ENCODE measurements around the gene GTPBP3.

The GTPBP3 gene

GRCh38 chr19:17302391-17303166 lies 34.8 kb upstream of the GTPBP3 start:
- WGBS, 2 experiments (ENCODE audit: insufficient coverage in 2 of 2), result 28 to 32% methylated on average over 21 to 29 of the region's 29 CpGs
- Histone ChIP-seq H3K9me3 (ENCODE audit: control insufficient read depth, low read length) (peaks cover 6% of the 10 kb centered on the region), H3K4me3 (ENCODE audit: extremely low read depth, insufficient read depth, low read length, poor library complexity, severe bottlenecking) (peak overlapping the region; percentile 50), H3K27ac (ENCODE audit: low read depth, low read length, severe bottlenecking) (no peak overlapping the region), H3K4me1 (ENCODE audit: control insufficient read depth, insufficient read depth, low read length, poor library complexity, severe bottlenecking) (peaks cover 6% of the 10 kb centered on the region), H3K36me3 (ENCODE audit: control insufficient read depth, insufficient read depth, low read length) (peaks cover 20% of the 10 kb centered on the region)

- no peak within 1 kb of the TSS for H3K27ac ChIP-seq (ENCODE audit: low read depth, low read length, severe bottlenecking)
- peak within 1 kb of the TSS; percentile 50 for H3K4me3 ChIP-seq (ENCODE audit: extremely low read depth, insufficient read depth, low read length, poor library complexity, severe bottlenecking)
- H3K9me3 ChIP-seq (ENCODE audit: control insufficient read depth, low read length), result peaks cover 2% of the 10 kb centered on the region
- H3K4me1 ChIP-seq (ENCODE audit: control insufficient read depth, insufficient read depth, low read length, poor library complexity, severe bottlenecking), result peaks cover 6% of the 10 kb centered on the region
- H3K36me3 ChIP-seq (ENCODE audit: control insufficient read depth, insufficient read depth, low read length), result peaks cover 15% of the 10 kb centered on the region
- 3 to 7% methylated on average over 42 to 52 of the region's 52 CpGs for WGBS, 2 experiments (ENCODE audit: insufficient coverage in 2 of 2)
Measured at GRCh38 chr19:17303167-17303939, 34.0 kb upstream of the GTPBP3 start, which contains the start of gene ABHD8. Gene ABHD8 (minus strand): TSS chr19:17303425. CDS start chr19:17301616, 1,809 bp downstream.

- Histone ChIP-seq H3K4me1 (ENCODE audit: control insufficient read depth, insufficient read depth, low read length, poor library complexity, severe bottlenecking) (peaks cover 7% of the 10 kb centered on the region), H3K9me3 (ENCODE audit: control insufficient read depth, low read length) (no peaks in the 10 kb centered on the region), H3K36me3 (ENCODE audit: control insufficient read depth, insufficient read depth, low read length) (peaks cover 9% of the 10 kb centered on the region), H3K4me3 (ENCODE audit: extremely low read depth, insufficient read depth, low read length, poor library complexity, severe bottlenecking) (no peak overlapping the region), H3K27ac (ENCODE audit: low read depth, low read length, severe bottlenecking) (no peak overlapping the region)
- 80 to 93% methylated on average over 9 to 10 of the region's 12 CpGs for WGBS, 2 experiments (ENCODE audit: insufficient coverage in 2 of 2)
Measured at GRCh38 chr19:17303940-17304267, 33.4 kb upstream of the GTPBP3 start.

GRCh38 chr19:17304386-17305215 lies 32.8 kb upstream of the GTPBP3 start:
- no peak overlapping the region for H3K27ac ChIP-seq (ENCODE audit: low read depth, low read length, severe bottlenecking)

GRCh38 chr19:17305216-17305516 lies 32.2 kb upstream of the GTPBP3 start:
- 10 to 17% methylated on average over 7 of the region's 7 CpGs for WGBS, 2 experiments (ENCODE audit: insufficient coverage in 2 of 2)
- peak overlapping the region; percentile 76 for H3K4me3 ChIP-seq (ENCODE audit: extremely low read depth, insufficient read depth, low read length, poor library complexity, severe bottlenecking)
- no peak overlapping the region for H3K27ac ChIP-seq (ENCODE audit: low read depth, low read length, severe bottlenecking)
- no peaks in the 10 kb centered on the region for H3K9me3 ChIP-seq (ENCODE audit: control insufficient read depth, low read length)
- peaks cover 8% of the 10 kb centered on the region for H3K36me3 ChIP-seq (ENCODE audit: control insufficient read depth, insufficient read depth, low read length)
- peaks cover 9% of the 10 kb centered on the region for H3K4me1 ChIP-seq (ENCODE audit: control insufficient read depth, insufficient read depth, low read length, poor library complexity, severe bottlenecking)

More at GRCh38 chr19:17304386-17305215, 32.8 kb upstream of the GTPBP3 start:
- H3K36me3 ChIP-seq (ENCODE audit: control insufficient read depth, insufficient read depth, low read length), result peaks cover 8% of the 10 kb centered on the region
- WGBS, 2 experiments (ENCODE audit: insufficient coverage in 2 of 2), result 87 to 90% methylated on average over 7 to 10 of the region's 12 CpGs
- peaks cover 9% of the 10 kb centered on the region for H3K4me1 ChIP-seq (ENCODE audit: control insufficient read depth, insufficient read depth, low read length, poor library complexity, severe bottlenecking)
- no peaks in the 10 kb centered on the region for H3K9me3 ChIP-seq (ENCODE audit: control insufficient read depth, low read length)
- H3K4me3 ChIP-seq (ENCODE audit: extremely low read depth, insufficient read depth, low read length, poor library complexity, severe bottlenecking), result peak overlapping the region; percentile 76

GRCh38 chr19:17305517-17306284 lies 31.7 kb upstream of the GTPBP3 start, which contains the start of gene MRPL34:
Gene MRPL34 (plus strand): TSS chr19:17305872. CDS start chr19:17305893, 21 bp downstream.
- Histone ChIP-seq H3K4me3 (ENCODE audit: extremely low read depth, insufficient read depth, low read length, poor library complexity, severe bottlenecking) (peak within 1 kb of the TSS; percentile 76), H3K9me3 (ENCODE audit: control insufficient read depth, low read length) (no peaks in the 10 kb centered on the region), H3K36me3 (ENCODE audit: control insufficient read depth, insufficient read depth, low read length) (peaks cover 13% of the 10 kb centered on the region), H3K4me1 (ENCODE audit: control insufficient read depth, insufficient read depth, low read length, poor library complexity, severe bottlenecking) (peaks cover 9% of the 10 kb centered on the region), H3K27ac (ENCODE audit: low read depth, low read length, severe bottlenecking) (peak within 1 kb of the TSS; percentile 72)
- 0% methylated on average over 53 to 55 of the region's 55 CpGs for WGBS, 2 experiments (ENCODE audit: insufficient coverage in 2 of 2)

GRCh38 chr19:17306285-17306714 lies 31.1 kb upstream of the GTPBP3 start:
- H3K36me3 ChIP-seq (ENCODE audit: control insufficient read depth, insufficient read depth, low read length), result peaks cover 14% of the 10 kb centered on the region
- no peaks in the 10 kb centered on the region for H3K9me3 ChIP-seq (ENCODE audit: control insufficient read depth, low read length)
- H3K27ac ChIP-seq (ENCODE audit: low read depth, low read length, severe bottlenecking), result peak overlapping the region; percentile 72
- peaks cover 11% of the 10 kb centered on the region for H3K4me1 ChIP-seq (ENCODE audit: control insufficient read depth, insufficient read depth, low read length, poor library complexity, severe bottlenecking)
- WGBS, 2 experiments (ENCODE audit: insufficient coverage in 2 of 2), result 4 to 5% methylated on average over 23 to 24 of the region's 28 CpGs
- H3K4me3 ChIP-seq (ENCODE audit: extremely low read depth, insufficient read depth, low read length, poor library complexity, severe bottlenecking), result peak overlapping the region; percentile 76

- Histone ChIP-seq H3K4me3 (ENCODE audit: extremely low read depth, insufficient read depth, low read length, poor library complexity, severe bottlenecking) (no peak overlapping the region), H3K36me3 (ENCODE audit: control insufficient read depth, insufficient read depth, low read length) (peaks cover 13% of the 10 kb centered on the region), H3K9me3 (ENCODE audit: control insufficient read depth, low read length) (no peaks in the 10 kb centered on the region), H3K4me1 (ENCODE audit: control insufficient read depth, insufficient read depth, low read length, poor library complexity, severe bottlenecking) (peaks cover 26% of the 10 kb centered on the region), H3K27ac (ENCODE audit: low read depth, low read length, severe bottlenecking) (no peak overlapping the region)
- 95 to 100% methylated on average over 6 to 7 of the region's 8 CpGs for WGBS, 2 experiments (ENCODE audit: insufficient coverage in 2 of 2)
Measured at GRCh38 chr19:17307876-17308377, 29.4 kb upstream of the GTPBP3 start.

GRCh38 chr19:17309198-17309964 lies 28.0 kb upstream of the GTPBP3 start, which contains the start of gene DDA1:
Gene DDA1 (plus strand): TSS chr19:17309563. CDS start chr19:17309655, 92 bp downstream.
- Histone ChIP-seq H3K4me3 (ENCODE audit: extremely low read depth, insufficient read depth, low read length, poor library complexity, severe bottlenecking) (peak within 1 kb of the TSS; percentile 97), H3K27ac (ENCODE audit: low read depth, low read length, severe bottlenecking) (peak within 1 kb of the TSS; percentile 72), H3K4me1 (ENCODE audit: control insufficient read depth, insufficient read depth, low read length, poor library complexity, severe bottlenecking) (peaks cover 25% of the 10 kb centered on the region), H3K9me3 (ENCODE audit: control insufficient read depth, low read length) (no peaks in the 10 kb centered on the region), H3K36me3 (ENCODE audit: control insufficient read depth, insufficient read depth, low read length) (peaks cover 27% of the 10 kb centered on the region)
- WGBS, 2 experiments (ENCODE audit: insufficient coverage in 2 of 2), result 0 to 1% methylated on average over 39 to 42 of the region's 46 CpGs
